HEK293 (cell line): ENCODE measurements around the gene SLC19A1.

ENCODE experiments used
- REPIN1 ChIP-seq: fragments of 450-650 bp; formaldehyde crosslinking; IDR thresholded peaks from 2 replicates; pipeline ENCODE4 v1.5.1; 2017; ENCODE audit warnings: missing biosample characterization, missing genetic modification characterization, low read depth
- ZNF670 ChIP-seq: fragments of 450-650 bp; formaldehyde crosslinking; IDR thresholded peaks from 2 replicates; pipeline ENCODE4 v1.5.1; 2016; ENCODE audit warnings: missing biosample characterization, missing genetic modification characterization, low read depth
- ZNF792 ChIP-seq: fragments of 450-650 bp; formaldehyde crosslinking; IDR thresholded peaks from 2 replicates; pipeline ENCODE4 v1.5.1; 2016; ENCODE audit warnings: missing biosample characterization, missing genetic modification characterization
- TF ChIP-seq, protein P1 (sequence below): fragments of 450-650 bp; formaldehyde crosslinking; IDR thresholded peaks from 2 replicates; pipeline ENCODE4 v1.5.1; 2016; ENCODE audit warnings: missing biosample characterization, missing genetic modification characterization

GRCh38 chr21:45473496-45474322 lies 68.5 kb downstream of the SLC19A1 start:
- no peak for TF ChIP-seq ZNF792 (tag by site-specific recombination)
- TF ChIP-seq, protein P1, sequence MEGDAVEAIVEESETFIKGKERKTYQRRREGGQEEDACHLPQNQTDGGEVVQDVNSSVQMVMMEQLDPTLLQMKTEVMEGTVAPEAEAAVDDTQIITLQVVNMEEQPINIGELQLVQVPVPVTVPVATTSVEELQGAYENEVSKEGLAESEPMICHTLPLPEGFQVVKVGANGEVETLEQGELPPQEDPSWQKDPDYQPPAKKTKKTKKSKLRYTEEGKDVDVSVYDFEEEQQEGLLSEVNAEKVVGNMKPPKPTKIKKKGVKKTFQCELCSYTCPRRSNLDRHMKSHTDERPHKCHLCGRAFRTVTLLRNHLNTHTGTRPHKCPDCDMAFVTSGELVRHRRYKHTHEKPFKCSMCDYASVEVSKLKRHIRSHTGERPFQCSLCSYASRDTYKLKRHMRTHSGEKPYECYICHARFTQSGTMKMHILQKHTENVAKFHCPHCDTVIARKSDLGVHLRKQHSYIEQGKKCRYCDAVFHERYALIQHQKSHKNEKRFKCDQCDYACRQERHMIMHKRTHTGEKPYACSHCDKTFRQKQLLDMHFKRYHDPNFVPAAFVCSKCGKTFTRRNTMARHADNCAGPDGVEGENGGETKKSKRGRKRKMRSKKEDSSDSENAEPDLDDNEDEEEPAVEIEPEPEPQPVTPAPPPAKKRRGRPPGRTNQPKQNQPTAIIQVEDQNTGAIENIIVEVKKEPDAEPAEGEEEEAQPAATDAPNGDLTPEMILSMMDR (tag by site-specific recombination), result no peak
- TF ChIP-seq REPIN1, result no peak
- TF ChIP-seq ZNF670, result no peak
